OCI-LY1 (cell line): ENCODE results near the gene TUSC7.

ENCODE experiments used
- H2AFZ ChIP-seq: fragments of 200-600 bp; sonication (generic), shearing (Covaris generic); 2 replicates; pipeline ENCODE4 v1.6.0; 2014; ENCODE audit warnings: antibody characterized with exemption, mild to moderate bottlenecking, low read length
- H3F3A ChIP-seq: fragments of 200-600 bp; sonication (generic), shearing (Covaris generic); 2 replicates; pipeline ENCODE4 v1.6.0; 2014; ENCODE audit warnings: mild to moderate bottlenecking, antibody characterized with exemption, low read length, moderate library complexity; ENCODE audit not compliant: insufficient read depth
- H3K27ac ChIP-seq: fragments of 200-600 bp; sonication (generic); 2 replicates; pipeline ENCODE4 v1.5.1; 2014; ENCODE audit warnings: low read length, mixed run types, mild to moderate bottlenecking, low read depth; ENCODE audit not compliant: poor library complexity, severe bottlenecking
- H3K27me3 ChIP-seq: fragments of 200-600 bp; sonication (generic); 2 replicates; pipeline ENCODE4 v1.6.0; 2014; ENCODE audit warnings: antibody characterized with exemption, mild to moderate bottlenecking, low read length, moderate library complexity; ENCODE audit not compliant: insufficient read depth
- H3K36me3 ChIP-seq: fragments of 200-600 bp; sonication (generic); 2 replicates; pipeline ENCODE4 v1.6.1; 2014; ENCODE audit warnings: mild to moderate bottlenecking, antibody characterized with exemption, low read length, moderate library complexity, mixed read lengths; ENCODE audit not compliant: insufficient read depth
- H3K4me1 ChIP-seq: fragments of 200-600 bp; sonication (generic); 2 replicates; pipeline ENCODE4 v1.5.1; 2014; ENCODE audit warnings: mild to moderate bottlenecking, low read length, moderate library complexity; ENCODE audit not compliant: insufficient read depth, severe bottlenecking
- H3K4me2 ChIP-seq: fragments of 200-600 bp; sonication (generic), shearing (Covaris generic); 2 replicates; pipeline ENCODE4 v1.6.1; 2014; ENCODE audit warnings: low read length
- H3K4me3 ChIP-seq: fragments of 200-600 bp; sonication (generic); 2 replicates; pipeline ENCODE4 v1.5.1; 2014; ENCODE audit warnings: low read length, low read depth, mild to moderate bottlenecking, mixed read lengths; ENCODE audit not compliant: poor library complexity, severe bottlenecking
- H3K79me2 ChIP-seq: fragments of 200-600 bp; shearing (Covaris generic); 2 replicates; pipeline ENCODE4 v1.6.1; 2016; ENCODE audit warnings: mixed run types, low read length, mixed read lengths; ENCODE audit not compliant: insufficient read depth
- H3K9ac ChIP-seq: fragments of 200-600 bp; sonication (generic), shearing (Covaris generic); 2 replicates; pipeline ENCODE4 v1.6.1; 2014; ENCODE audit warnings: mild to moderate bottlenecking, low read length, mixed read lengths
- H3K9me2 ChIP-seq: fragments of 200-600 bp; sonication (generic), shearing (Covaris generic); 2 replicates; pipeline ENCODE4 v1.6.1; 2014; ENCODE audit warnings: low read depth, mild to moderate bottlenecking, low read length, mixed read lengths
- H3K9me3 ChIP-seq: fragments of 200-600 bp; shearing (Covaris generic); 2 replicates; pipeline ENCODE4 v1.6.1; 2014; ENCODE audit warnings: low read length, mixed read lengths
- H4K20me1 ChIP-seq: fragments of 200-600 bp; sonication (generic), shearing (Covaris generic); 2 replicates; pipeline ENCODE4 v1.6.0; 2016; ENCODE audit warnings: mild to moderate bottlenecking, low read length; ENCODE audit not compliant: insufficient read depth
- EZH2 ChIP-seq: fragments of 200-600 bp; sonication (generic), shearing (Covaris generic); IDR thresholded peaks from 2 replicates; pipeline ENCODE4 v1.8.0; 2017; ENCODE audit warnings: borderline replicate concordance, mixed run types, mild to moderate bottlenecking, antibody characterized with exemption, low read length, moderate library complexity, mixed read lengths
- TF ChIP-seq, protein P1 (sequence below): fragments of 200-600 bp; sonication (generic), shearing (Covaris generic); IDR thresholded peaks from 2 replicates; pipeline ENCODE4 v1.5.1; 2017; ENCODE audit warnings: mild to moderate bottlenecking, antibody characterized with exemption, low read length, moderate library complexity, mixed read lengths

The TUSC7 gene

DNA sequence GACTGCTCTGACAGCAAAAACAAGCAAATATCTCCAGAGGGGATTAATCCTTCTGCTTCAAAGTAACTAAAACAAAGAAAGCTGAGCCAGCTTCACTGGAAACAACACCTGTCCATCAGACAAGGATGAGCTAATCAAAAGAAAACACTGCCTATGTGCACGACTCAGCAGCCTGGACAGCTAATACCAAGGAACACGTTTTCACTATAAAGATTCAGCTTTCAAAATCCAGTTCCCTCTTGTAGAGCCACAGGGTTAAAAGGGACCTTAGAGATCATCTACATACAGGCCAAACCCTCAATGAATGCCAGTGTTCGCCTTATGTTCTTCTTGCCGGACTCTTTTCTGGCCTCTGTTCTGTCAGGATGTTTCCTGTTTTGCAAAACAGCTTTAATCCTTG is 6.9 kb downstream of the TUSC7 start:
- Histone ChIP-seq H3F3A (no peaks in the 10 kb centered on the region), H3K9ac (no peak overlapping the region), H3K9me3 (no peaks in the 10 kb centered on the region), H3K4me3 (no peak overlapping the region), H3K36me3 (no peaks in the 10 kb centered on the region), H2AFZ (no peak overlapping the region), H3K27me3 (no peaks in the 10 kb centered on the region), H3K4me2 (no peak overlapping the region), H4K20me1 (no peaks in the 10 kb centered on the region), H3K27ac (no peak overlapping the region), H3K79me2 (no peaks in the 10 kb centered on the region), H3K9me2 (no peaks in the 10 kb centered on the region), H3K4me1 (no peaks in the 10 kb centered on the region)
- TF ChIP-seq, protein P1, sequence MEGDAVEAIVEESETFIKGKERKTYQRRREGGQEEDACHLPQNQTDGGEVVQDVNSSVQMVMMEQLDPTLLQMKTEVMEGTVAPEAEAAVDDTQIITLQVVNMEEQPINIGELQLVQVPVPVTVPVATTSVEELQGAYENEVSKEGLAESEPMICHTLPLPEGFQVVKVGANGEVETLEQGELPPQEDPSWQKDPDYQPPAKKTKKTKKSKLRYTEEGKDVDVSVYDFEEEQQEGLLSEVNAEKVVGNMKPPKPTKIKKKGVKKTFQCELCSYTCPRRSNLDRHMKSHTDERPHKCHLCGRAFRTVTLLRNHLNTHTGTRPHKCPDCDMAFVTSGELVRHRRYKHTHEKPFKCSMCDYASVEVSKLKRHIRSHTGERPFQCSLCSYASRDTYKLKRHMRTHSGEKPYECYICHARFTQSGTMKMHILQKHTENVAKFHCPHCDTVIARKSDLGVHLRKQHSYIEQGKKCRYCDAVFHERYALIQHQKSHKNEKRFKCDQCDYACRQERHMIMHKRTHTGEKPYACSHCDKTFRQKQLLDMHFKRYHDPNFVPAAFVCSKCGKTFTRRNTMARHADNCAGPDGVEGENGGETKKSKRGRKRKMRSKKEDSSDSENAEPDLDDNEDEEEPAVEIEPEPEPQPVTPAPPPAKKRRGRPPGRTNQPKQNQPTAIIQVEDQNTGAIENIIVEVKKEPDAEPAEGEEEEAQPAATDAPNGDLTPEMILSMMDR: no peak
- no peak for TF ChIP-seq EZH2

DNA sequence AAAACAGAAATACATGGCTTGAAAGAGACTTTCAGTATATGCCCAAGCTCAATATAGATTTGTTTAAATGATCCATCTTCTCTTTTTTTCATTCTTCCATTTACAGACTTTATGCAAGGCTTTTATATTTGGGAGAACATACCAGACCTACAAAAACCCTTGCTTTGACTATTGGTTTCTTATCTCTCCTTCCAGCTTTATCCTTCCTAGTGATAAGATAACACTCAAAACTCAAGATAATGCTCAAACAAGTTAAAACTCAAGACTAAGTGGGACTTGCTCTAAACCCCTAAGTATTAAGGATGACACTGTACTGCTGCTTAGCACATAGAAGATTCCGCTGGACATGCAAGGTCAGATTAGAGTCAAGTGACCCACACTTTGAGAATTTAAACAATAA is 8.0 kb downstream of the TUSC7 start:
- Histone ChIP-seq H3K27me3 (no peaks in the 10 kb centered on the region), H3K9ac (no peak overlapping the region), H3K4me3 (no peak overlapping the region), H3K36me3 (no peaks in the 10 kb centered on the region), H3K9me2 (no peaks in the 10 kb centered on the region), H3F3A (no peaks in the 10 kb centered on the region), H2AFZ (no peak overlapping the region), H3K4me2 (no peak overlapping the region), H3K4me1 (no peaks in the 10 kb centered on the region), H3K9me3 (no peaks in the 10 kb centered on the region), H3K27ac (no peak overlapping the region), H3K79me2 (no peaks in the 10 kb centered on the region), H4K20me1 (no peaks in the 10 kb centered on the region)
- TF ChIP-seq, protein P1: no peak
- TF ChIP-seq EZH2: no peak

DNA sequence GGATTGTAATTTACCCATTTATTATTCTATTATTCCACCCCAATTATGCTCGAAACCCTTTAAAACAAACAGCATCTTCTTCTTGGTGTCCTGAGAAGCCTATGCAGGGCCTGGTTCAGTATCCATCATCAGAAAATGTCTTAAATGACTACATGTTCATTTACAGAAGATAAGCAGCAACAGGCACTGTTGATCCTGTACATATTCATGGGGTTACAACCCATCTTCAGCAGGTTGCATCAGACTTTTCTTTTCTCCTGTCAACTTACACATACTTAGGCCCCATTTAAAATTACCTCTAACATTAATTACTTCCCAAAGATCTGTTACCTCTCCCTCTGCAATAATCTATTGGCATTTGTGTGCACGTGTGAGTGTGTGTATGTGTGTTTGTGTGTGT is 18.9 kb downstream of the TUSC7 start:
- H3F3A ChIP-seq: no peaks in the 10 kb centered on the region
- H3K4me1 ChIP-seq: no peaks in the 10 kb centered on the region
- no peak overlapping the region for H3K9ac ChIP-seq
- H3K4me3 ChIP-seq: no peak overlapping the region
- no peaks in the 10 kb centered on the region for H3K27me3 ChIP-seq
- no peaks in the 10 kb centered on the region for H3K36me3 ChIP-seq
- no peak overlapping the region for H3K4me2 ChIP-seq
- no peaks in the 10 kb centered on the region for H3K9me2 ChIP-seq
- no peaks in the 10 kb centered on the region for H3K9me3 ChIP-seq
- no peaks in the 10 kb centered on the region for H4K20me1 ChIP-seq
- no peaks in the 10 kb centered on the region for H3K79me2 ChIP-seq
- H2AFZ ChIP-seq: no peak overlapping the region
- H3K27ac ChIP-seq: no peak overlapping the region
- TF ChIP-seq, protein P1: no peak
- no peak for TF ChIP-seq EZH2
